Anterior cingulate cortex (tissue), 58 donors: Measurements from ENCODE around the gene TUSC7.

Experiments used
- DNase-seq, 58 donors: peaks; one replicate each; lab custom pipeline; 2025; lab: John Stamatoyannopoulos, UW

The TUSC7 gene

DNA sequence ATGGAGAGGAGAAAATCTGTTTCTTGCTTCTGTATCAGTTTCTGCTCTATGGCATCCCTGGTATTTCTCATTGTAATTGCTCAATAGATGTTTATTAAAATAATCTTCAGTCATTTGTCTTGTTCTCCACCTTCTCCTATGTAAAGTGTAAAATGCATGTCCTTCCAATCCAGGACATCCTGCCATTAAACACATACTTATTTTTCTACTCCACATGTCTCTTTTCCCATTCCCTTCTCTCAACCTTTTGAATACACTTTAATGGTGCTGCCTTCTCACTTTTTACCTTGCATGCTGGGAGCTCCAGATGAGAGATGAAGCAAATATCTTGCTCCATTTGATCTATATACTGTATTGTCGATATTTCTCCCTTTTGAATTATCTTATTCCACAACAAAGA is 49.7 kb downstream of the TUSC7 start:
- DNase-seq: no peak
